ENCODE measurements around the gene MUC13.

GRCh38 chr3:124942613-124943012, 8.1 kb upstream of the MUC13 start:
- TF ChIP-seq SIN3A (IDR thresholded peaks at IDR 0.05; ENCODE audit: borderline replicate concordance, insufficient read depth, low read length): no peak
- no peak for TF ChIP-seq TAF1 (IDR thresholded peaks at IDR 0.05; ENCODE audit: borderline replicate concordance, insufficient read depth, low read length)
- no peak for TF ChIP-seq REST (IDR thresholded peaks at IDR 0.05; ENCODE audit: insufficient read depth in 1 of 2, low read depth in 2 of 2, low read length in 2 of 2)
